GM19023 (cell line): ENCODE measurements around the gene TSFM.
A peak's percentile ranks its signal among the peaks of the same experiment; 100 is the strongest.
"Not testable (repeated sequence)": the region's sequence is repeated elsewhere in the genome, so short reads cannot be mapped to it uniquely, and the experiment has no call there.

Source experiments
- ATAC-seq: cut with Tn5 transposase; IDR thresholded peaks from one replicate; pipeline ENCODE4 v1.9.1; 2021; ENCODE audit warnings: mild to moderate bottlenecking, moderate library complexity; ENCODE audit not compliant: unreplicated experiment

Gene TSFM

GRCh38 chr12:57762463-57762862, 20.1 kb upstream of the TSFM start:
- no peak for ATAC-seq

GRCh38 chr12:57763881-57764661, 18.5 kb upstream of the TSFM start:
- no peak for ATAC-seq

GRCh38 chr12:57764662-57765002, 18.0 kb upstream of the TSFM start:
- peak; percentile 8 for ATAC-seq

GRCh38 chr12:57765003-57765697, 17.4 kb upstream of the TSFM start:
- ATAC-seq = peak; percentile 67

- ATAC-seq = no peak
Measured at GRCh38 chr12:57765698-57766463, 16.7 kb upstream of the TSFM start.

- no peak for ATAC-seq
Measured at GRCh38 chr12:57766464-57767304, 15.9 kb upstream of the TSFM start, which contains the start of gene CYP27B1. Gene CYP27B1, minus strand, starts transcription at chr12:57767078. Its CDS starts 37 bp downstream, at chr12:57767041.

- no peak for ATAC-seq
Measured at GRCh38 chr12:57767305-57767698, 15.3 kb upstream of the TSFM start.

- ATAC-seq = no peak
Measured at GRCh38 chr12:57767876-57768275, 14.7 kb upstream of the TSFM start.

GRCh38 chr12:57769594-57769993, 13.0 kb upstream of the TSFM start:
- no peak for ATAC-seq

GRCh38 chr12:57770734-57771133, 11.9 kb upstream of the TSFM start:
- no peak for ATAC-seq

GRCh38 chr12:57771236-57771872, 11.2 kb upstream of the TSFM start:
- peak; percentile 67 for ATAC-seq

- ATAC-seq = peak; percentile 81
Measured at GRCh38 chr12:57771873-57772428, 10.6 kb upstream of the TSFM start, which contains the start of gene METTL1. Gene METTL1, minus strand, starts transcription at chr12:57772105. Its CDS starts 22 bp downstream, at chr12:57772083.

- peak; percentile 25 for ATAC-seq
Measured at GRCh38 chr12:57772429-57773322, 9.9 kb upstream of the TSFM start, which contains the start of gene EEF1AKMT3. Gene EEF1AKMT3, plus strand, starts transcription at chr12:57772614. Its CDS starts 111 bp downstream, at chr12:57772725.

GRCh38 chr12:57774634-57775033, 8.0 kb upstream of the TSFM start:
- not testable (repeated sequence) for ATAC-seq

- no peak for ATAC-seq
Measured at GRCh38 chr12:57775044-57775443, 7.5 kb upstream of the TSFM start.

GRCh38 chr12:57775563-57776246, 6.9 kb upstream of the TSFM start:
- no peak for ATAC-seq

GRCh38 chr12:57776247-57776587, 6.4 kb upstream of the TSFM start:
- no peak for ATAC-seq

- no peak for ATAC-seq
Measured at GRCh38 chr12:57777367-57777766, 5.2 kb upstream of the TSFM start.
